Measurements from ENCODE around the gene S100A13.

GRCh38 chr1:153598309-153599172, 28.8 kb downstream of the S100A13 start:
- TF ChIP-seq, protein P1, sequence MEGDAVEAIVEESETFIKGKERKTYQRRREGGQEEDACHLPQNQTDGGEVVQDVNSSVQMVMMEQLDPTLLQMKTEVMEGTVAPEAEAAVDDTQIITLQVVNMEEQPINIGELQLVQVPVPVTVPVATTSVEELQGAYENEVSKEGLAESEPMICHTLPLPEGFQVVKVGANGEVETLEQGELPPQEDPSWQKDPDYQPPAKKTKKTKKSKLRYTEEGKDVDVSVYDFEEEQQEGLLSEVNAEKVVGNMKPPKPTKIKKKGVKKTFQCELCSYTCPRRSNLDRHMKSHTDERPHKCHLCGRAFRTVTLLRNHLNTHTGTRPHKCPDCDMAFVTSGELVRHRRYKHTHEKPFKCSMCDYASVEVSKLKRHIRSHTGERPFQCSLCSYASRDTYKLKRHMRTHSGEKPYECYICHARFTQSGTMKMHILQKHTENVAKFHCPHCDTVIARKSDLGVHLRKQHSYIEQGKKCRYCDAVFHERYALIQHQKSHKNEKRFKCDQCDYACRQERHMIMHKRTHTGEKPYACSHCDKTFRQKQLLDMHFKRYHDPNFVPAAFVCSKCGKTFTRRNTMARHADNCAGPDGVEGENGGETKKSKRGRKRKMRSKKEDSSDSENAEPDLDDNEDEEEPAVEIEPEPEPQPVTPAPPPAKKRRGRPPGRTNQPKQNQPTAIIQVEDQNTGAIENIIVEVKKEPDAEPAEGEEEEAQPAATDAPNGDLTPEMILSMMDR (IDR thresholded peaks at IDR 0.05) = no peak
- TF ChIP-seq, protein P2, sequence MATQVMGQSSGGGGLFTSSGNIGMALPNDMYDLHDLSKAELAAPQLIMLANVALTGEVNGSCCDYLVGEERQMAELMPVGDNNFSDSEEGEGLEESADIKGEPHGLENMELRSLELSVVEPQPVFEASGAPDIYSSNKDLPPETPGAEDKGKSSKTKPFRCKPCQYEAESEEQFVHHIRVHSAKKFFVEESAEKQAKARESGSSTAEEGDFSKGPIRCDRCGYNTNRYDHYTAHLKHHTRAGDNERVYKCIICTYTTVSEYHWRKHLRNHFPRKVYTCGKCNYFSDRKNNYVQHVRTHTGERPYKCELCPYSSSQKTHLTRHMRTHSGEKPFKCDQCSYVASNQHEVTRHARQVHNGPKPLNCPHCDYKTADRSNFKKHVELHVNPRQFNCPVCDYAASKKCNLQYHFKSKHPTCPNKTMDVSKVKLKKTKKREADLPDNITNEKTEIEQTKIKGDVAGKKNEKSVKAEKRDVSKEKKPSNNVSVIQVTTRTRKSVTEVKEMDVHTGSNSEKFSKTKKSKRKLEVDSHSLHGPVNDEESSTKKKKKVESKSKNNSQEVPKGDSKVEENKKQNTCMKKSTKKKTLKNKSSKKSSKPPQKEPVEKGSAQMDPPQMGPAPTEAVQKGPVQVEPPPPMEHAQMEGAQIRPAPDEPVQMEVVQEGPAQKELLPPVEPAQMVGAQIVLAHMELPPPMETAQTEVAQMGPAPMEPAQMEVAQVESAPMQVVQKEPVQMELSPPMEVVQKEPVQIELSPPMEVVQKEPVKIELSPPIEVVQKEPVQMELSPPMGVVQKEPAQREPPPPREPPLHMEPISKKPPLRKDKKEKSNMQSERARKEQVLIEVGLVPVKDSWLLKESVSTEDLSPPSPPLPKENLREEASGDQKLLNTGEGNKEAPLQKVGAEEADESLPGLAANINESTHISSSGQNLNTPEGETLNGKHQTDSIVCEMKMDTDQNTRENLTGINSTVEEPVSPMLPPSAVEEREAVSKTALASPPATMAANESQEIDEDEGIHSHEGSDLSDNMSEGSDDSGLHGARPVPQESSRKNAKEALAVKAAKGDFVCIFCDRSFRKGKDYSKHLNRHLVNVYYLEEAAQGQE (IDR thresholded peaks at IDR 0.05; ENCODE audit: insufficient read depth in 1 of 2, low read depth in 2 of 2, low read length in 1 of 2) = no peak
- TF ChIP-seq POLR2AphosphoS5 (IDR thresholded peaks at IDR 0.05; ENCODE audit: low read depth, low read length) = no peak

All from Panc1 (cell line).